GM21737 (cell line): ENCODE results near the gene QSOX1.

Source experiments
- ATAC-seq: cut with Tn5 transposase; IDR thresholded peaks from one replicate; pipeline ENCODE4 v1.9.1; 2021; ENCODE audit warnings: mild to moderate bottlenecking, moderate library complexity; ENCODE audit not compliant: unreplicated experiment

Gene QSOX1

GRCh38 chr1:180231506-180231921, 76.8 kb downstream of the QSOX1 start:
- no peak for ATAC-seq

- ATAC-seq: no peak
Measured at GRCh38 chr1:180231936-180232335, 77.3 kb downstream of the QSOX1 start.

- ATAC-seq: no peak
Measured at GRCh38 chr1:180232521-180233043, 77.9 kb downstream of the QSOX1 start.

GRCh38 chr1:180233191-180234011, 78.7 kb downstream of the QSOX1 start:
- ATAC-seq: no peak

GRCh38 chr1:180234369-180235076, 79.9 kb downstream of the QSOX1 start:
- ATAC-seq: no peak

- ATAC-seq: no peak
Measured at GRCh38 chr1:180235077-180235501, 80.4 kb downstream of the QSOX1 start.

GRCh38 chr1:180235502-180236239, 81.0 kb downstream of the QSOX1 start:
- ATAC-seq: no peak

GRCh38 chr1:180236698-180237509, 82.2 kb downstream of the QSOX1 start:
- no peak for ATAC-seq

GRCh38 chr1:180237869-180238476, 83.3 kb downstream of the QSOX1 start:
- ATAC-seq: no peak

GRCh38 chr1:180238675-180239074, 84.0 kb downstream of the QSOX1 start:
- ATAC-seq: no peak

GRCh38 chr1:180239145-180240096, 84.8 kb downstream of the QSOX1 start:
- no peak for ATAC-seq

- no peak for ATAC-seq
Measured at GRCh38 chr1:180241716-180242544, 87.3 kb downstream of the QSOX1 start.

GRCh38 chr1:180243517-180244221, 89.0 kb downstream of the QSOX1 start:
- no peak for ATAC-seq

GRCh38 chr1:180244840-180245239, 90.2 kb downstream of the QSOX1 start:
- no peak for ATAC-seq

- ATAC-seq: no peak
Measured at GRCh38 chr1:180246579-180246978, 91.9 kb downstream of the QSOX1 start.

- ATAC-seq: no peak
Measured at GRCh38 chr1:180247061-180247460, 92.4 kb downstream of the QSOX1 start.

- ATAC-seq: no peak
Measured at GRCh38 chr1:180247580-180247979, 92.9 kb downstream of the QSOX1 start.
